CD8-positive, alpha-beta memory T cell (primary cell): ENCODE data around the gene JUP. TPM values are rescaled to one million over a fixed set of nuclear protein-coding genes. Genes with fewer than 3 reads are reported as not detected.

Experiments
- polyA plus RNA-seq: library from polyadenylated mRNA; unstranded; fragments of 300-500 nt; fragmentation: Illumina TruSeq; gene quantifications from one replicate; pipeline ENCODE4 v1.2.3, GENCODE V29; 2021
- total RNA-seq, 2 experiments: library from RNA; stranded (reverse); gene quantifications; one replicate each; pipeline ENCODE4 v1.2.3, GENCODE V29; 2021

Gene JUP
- total and polyA plus RNA-seq, 3 experiments from 2014 or later, result 0.33 to 0.35 TPM; not detected in 1

Other genes starting within 250 kb of the JUP start
- gene KRT9, start 214.7 kb downstream of the JUP start, total RNA-seq, result not detected
- not detected for gene KRT9, start 214.7 kb downstream of the JUP start, polyA plus RNA-seq
- gene KRT14, start 199.8 kb downstream of the JUP start, total RNA-seq, result not detected
- not detected for gene KRT14, start 199.8 kb downstream of the JUP start, polyA plus RNA-seq
- not detected for gene KRT16, start 173.9 kb downstream of the JUP start, total RNA-seq
- not detected for gene KRT16, start 173.9 kb downstream of the JUP start, polyA plus RNA-seq
- under 1 TPM in 1 of 2 experiments, not detected in 1; 0.35 TPM for gene KRT17, start 162.1 kb downstream of the JUP start, total RNA-seq
- gene KRT17, start 162.1 kb downstream of the JUP start, polyA plus RNA-seq, result not detected
- 1,000 to 10,000 TPM; 1,446 to 1,504 TPM for gene EIF1, start 97.8 kb downstream of the JUP start, total RNA-seq
- 1,526 TPM for gene EIF1, start 97.8 kb downstream of the JUP start, polyA plus RNA-seq
- not detected for gene GAST, start 74.4 kb downstream of the JUP start, total RNA-seq
- not detected for gene GAST, start 74.4 kb downstream of the JUP start, polyA plus RNA-seq
- gene HAP1, start 52.1 kb downstream of the JUP start, total RNA-seq, result under 1 TPM; 0.13 to 0.18 TPM
- gene HAP1, start 52.1 kb downstream of the JUP start, polyA plus RNA-seq, result not detected
- 1 to 10 TPM; 2.6 to 3.7 TPM for gene P3H4, start 25.2 kb upstream of the JUP start, total RNA-seq
- gene P3H4, start 25.2 kb upstream of the JUP start, polyA plus RNA-seq, result 5.4 TPM
- gene FKBP10, start 26.3 kb upstream of the JUP start, total RNA-seq, result 1 to 10 TPM; 1.4 to 1.5 TPM
- gene FKBP10, start 26.3 kb upstream of the JUP start, polyA plus RNA-seq, result not detected
- 10 to 100 TPM; 48.5 to 50.2 TPM for gene NT5C3B, start 49.5 kb upstream of the JUP start, total RNA-seq
- 45.0 TPM for gene NT5C3B, start 49.5 kb upstream of the JUP start, polyA plus RNA-seq
- not detected for gene KLHL10, start 51.1 kb upstream of the JUP start, total RNA-seq
- gene KLHL10, start 51.1 kb upstream of the JUP start, polyA plus RNA-seq, result 0.24 TPM
- gene KLHL11, start 78.7 kb upstream of the JUP start, total RNA-seq, result 10 to 100 TPM; 24.7 to 26.9 TPM
- gene KLHL11, start 78.7 kb upstream of the JUP start, polyA plus RNA-seq, result 6.4 TPM
- gene ACLY, start 132.2 kb upstream of the JUP start, total RNA-seq, result 100 to 1,000 TPM; 188 to 189 TPM
- 70.6 TPM for gene ACLY, start 132.2 kb upstream of the JUP start, polyA plus RNA-seq
- gene ODAD4, start 143.9 kb upstream of the JUP start, total RNA-seq, result under 1 TPM; 0.53 to 0.57 TPM
- 0.10 TPM for gene ODAD4, start 143.9 kb upstream of the JUP start, polyA plus RNA-seq
- 10 to 100 TPM; 70.3 to 71.6 TPM for gene CNP, start 180.1 kb upstream of the JUP start, total RNA-seq
- gene CNP, start 180.1 kb upstream of the JUP start, polyA plus RNA-seq, result 35.3 TPM
- gene DNAJC7, start 230.7 kb upstream of the JUP start, total RNA-seq, result 100 to 1,000 TPM; 111 TPM
- 74.6 TPM for gene DNAJC7, start 230.7 kb upstream of the JUP start, polyA plus RNA-seq
- 10 to 100 TPM; 29.4 to 31.3 TPM for gene NKIRAS2, start 233.4 kb upstream of the JUP start, total RNA-seq
- 33.5 TPM for gene NKIRAS2, start 233.4 kb upstream of the JUP start, polyA plus RNA-seq